Osteocyte (in vitro differentiated cells): ENCODE measurements around the gene RFXANK. TPM values are rescaled to one million over a fixed set of nuclear protein-coding genes. Genes with fewer than 3 reads are reported as not detected.
"Not testable (repeated sequence)": the region's sequence is repeated elsewhere in the genome, so short reads cannot be mapped to it uniquely, and the experiment has no call there.

Experiments used
- DNase-seq: peaks from one replicate; pipeline ENCODE4 v3.0.0; 2021; ENCODE audit warnings: mixed read lengths; ENCODE audit not compliant: unreplicated experiment; ENCODE audit errors: extremely low spot score
- H3K27ac Mint-ChIP-seq: one replicate; pipeline ENCODE4 v1.8.0; 2021; ENCODE audit warnings: mild to moderate bottlenecking, mixed read lengths; ENCODE audit not compliant: unreplicated experiment
- H3K27me3 Mint-ChIP-seq: one replicate; pipeline ENCODE4 v1.8.0; 2021; ENCODE audit warnings: mixed read lengths; ENCODE audit not compliant: unreplicated experiment
- H3K36me3 Mint-ChIP-seq: one replicate; pipeline ENCODE4 v1.8.0; 2021; ENCODE audit warnings: mixed read lengths; ENCODE audit not compliant: unreplicated experiment
- H3K4me1 Mint-ChIP-seq: one replicate; pipeline ENCODE4 v1.8.0; 2021; ENCODE audit warnings: mixed read lengths; ENCODE audit not compliant: unreplicated experiment
- H3K4me3 Mint-ChIP-seq: one replicate; pipeline ENCODE4 v1.8.0; 2021; ENCODE audit warnings: mild to moderate bottlenecking, moderate library complexity, mixed read lengths; ENCODE audit not compliant: unreplicated experiment
- H3K9me3 Mint-ChIP-seq: one replicate; pipeline ENCODE4 v1.8.0; 2021; ENCODE audit warnings: mixed read lengths; ENCODE audit not compliant: unreplicated experiment
- CTCF ChIP-seq: fragments of 200-600 bp; sonication (generic); IDR thresholded peaks from 2 replicates; pipeline ENCODE4 v1.5.0; 2021; ENCODE audit warnings: antibody characterized with exemption, mild to moderate bottlenecking, moderate library complexity
- total RNA-seq: library from RNA; stranded (reverse); gene quantifications from 2 replicates; pipeline ENCODE4 v1.2.1, GENCODE V29; 2021

The RFXANK gene
- total RNA-seq, 1 donor from 2014 or later = 75.3 TPM

DNA sequence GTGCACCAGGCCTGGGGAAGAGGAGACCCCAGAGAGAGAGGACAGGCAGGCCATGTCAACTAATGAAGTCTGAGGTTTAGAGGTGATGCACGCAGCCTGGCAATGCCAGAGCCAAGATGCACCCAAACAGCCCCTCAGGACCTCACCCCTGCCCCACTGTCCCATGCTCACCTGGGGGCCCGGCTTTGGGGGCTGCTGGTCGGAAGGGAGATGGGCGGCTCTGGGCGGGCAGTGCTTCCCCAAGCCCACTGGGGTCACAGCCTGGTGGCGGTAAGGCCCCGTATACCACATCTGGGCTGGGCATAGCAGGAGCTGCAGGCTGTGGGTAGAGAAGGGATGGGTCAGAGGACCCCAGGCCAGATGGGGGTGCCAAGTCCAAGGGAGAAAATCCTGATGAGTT, 45.2 kb upstream of the RFXANK start:
- Mint-ChIP-seq H3K27ac (no peak overlapping the region), H3K4me1 (no peaks in the 10 kb centered on the region), H3K4me3 (no peak overlapping the region), H3K27me3 (peaks cover 3% of the 10 kb centered on the region), H3K36me3 (no peaks in the 10 kb centered on the region), H3K9me3 (no peaks in the 10 kb centered on the region)
- no peak for DNase-seq
- no peak for TF ChIP-seq CTCF

DNA sequence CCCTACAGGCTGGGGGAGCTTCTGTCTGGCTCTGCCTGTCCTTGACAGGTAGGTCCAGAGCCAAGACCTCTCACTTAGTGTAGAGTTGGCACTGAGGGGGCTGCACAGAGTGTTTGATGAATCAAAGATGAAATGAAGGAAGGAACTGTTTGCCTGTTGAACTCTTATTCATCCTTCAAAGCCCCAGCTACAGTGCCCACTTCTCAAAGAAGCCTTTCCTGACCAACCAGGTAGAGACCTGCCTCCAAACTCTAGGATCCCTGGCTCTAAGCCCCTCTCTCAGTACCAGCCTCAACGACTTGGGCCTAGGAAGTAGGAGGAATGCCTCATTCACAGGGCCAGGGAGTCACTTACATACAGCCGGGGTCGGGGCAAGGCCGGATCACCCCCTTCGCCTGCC, 44.7 kb upstream of the RFXANK start:
- Mint-ChIP-seq H3K4me3 (no peak overlapping the region), H3K36me3 (no peaks in the 10 kb centered on the region), H3K9me3 (no peaks in the 10 kb centered on the region), H3K27me3 (no peaks in the 10 kb centered on the region), H3K4me1 (no peaks in the 10 kb centered on the region), H3K27ac (no peak overlapping the region)
- no peak for DNase-seq
- TF ChIP-seq CTCF = no peak

DNA sequence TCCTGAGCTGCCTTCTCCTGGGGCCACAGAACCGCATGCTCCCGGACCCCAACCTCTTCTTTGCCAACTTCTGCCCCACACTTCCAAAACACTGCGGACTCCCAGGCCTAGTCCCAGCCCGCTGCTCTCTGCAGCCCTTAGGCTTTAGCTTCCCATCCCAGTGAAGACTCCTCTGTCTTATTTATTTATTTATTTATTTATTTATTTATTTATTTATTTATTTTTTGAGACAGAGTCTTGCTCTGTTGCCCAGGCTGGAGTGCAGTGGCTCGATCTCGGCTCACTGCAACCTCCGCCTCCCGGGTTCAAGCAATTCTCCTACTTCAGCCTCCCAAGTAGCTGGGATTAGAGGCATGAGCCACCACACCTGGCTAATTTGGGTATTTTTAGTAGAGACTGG, 43.6 kb upstream of the RFXANK start:
- not testable (repeated sequence) for H3K27me3 Mint-ChIP-seq, H3K9me3 Mint-ChIP-seq, H3K4me3 Mint-ChIP-seq, H3K4me1 Mint-ChIP-seq, H3K27ac Mint-ChIP-seq, DNase-seq, H3K36me3 Mint-ChIP-seq

GRCh38 chr19:19149435-19149834, 42.6 kb upstream of the RFXANK start:
- no peaks in the 10 kb centered on the region for H3K27me3 Mint-ChIP-seq
- no peak for TF ChIP-seq CTCF
- H3K27ac Mint-ChIP-seq = no peak overlapping the region
- H3K9me3 Mint-ChIP-seq = no peaks in the 10 kb centered on the region
- no peak overlapping the region for H3K4me3 Mint-ChIP-seq
- H3K36me3 Mint-ChIP-seq = no peaks in the 10 kb centered on the region
- H3K4me1 Mint-ChIP-seq = no peaks in the 10 kb centered on the region
- no peak for DNase-seq

GRCh38 chr19:19151418-19151817, 40.6 kb upstream of the RFXANK start:
- Mint-ChIP-seq H3K4me3 (no peak overlapping the region), H3K4me1 (no peaks in the 10 kb centered on the region), H3K27ac (no peak overlapping the region), H3K9me3 (no peaks in the 10 kb centered on the region), H3K36me3 (peaks cover 3% of the 10 kb centered on the region), H3K27me3 (no peaks in the 10 kb centered on the region)
- TF ChIP-seq CTCF = no peak
- no peak for DNase-seq

GRCh38 chr19:19152668-19153384, 39.2 kb upstream of the RFXANK start:
- no peak for TF ChIP-seq CTCF
- DNase-seq = no peak
- no peak overlapping the region for H3K27ac Mint-ChIP-seq
- H3K27me3 Mint-ChIP-seq = no peaks in the 10 kb centered on the region
- peaks cover 3% of the 10 kb centered on the region for H3K36me3 Mint-ChIP-seq
- no peaks in the 10 kb centered on the region for H3K4me1 Mint-ChIP-seq
- H3K9me3 Mint-ChIP-seq = no peaks in the 10 kb centered on the region
- no peak overlapping the region for H3K4me3 Mint-ChIP-seq
